K562 treated with DMSO at 1 percent for 24 hours (cell line): ENCODE results near the gene CD40LG. TPM values are rescaled to one million over a fixed set of nuclear protein-coding genes. Genes with fewer than 3 reads are reported as not detected.

Source experiments
- total RNA-seq: library from RNA; unstranded; fragments of 300-600 nt; gene quantifications from 2 replicates; pipeline ENCODE4 v1.2.3, GENCODE V29; 2022; ENCODE audit warnings: low read depth; ENCODE audit not compliant: insufficient read depth

Gene CD40LG
- not detected in 2 replicates for total RNA-seq

DNA sequence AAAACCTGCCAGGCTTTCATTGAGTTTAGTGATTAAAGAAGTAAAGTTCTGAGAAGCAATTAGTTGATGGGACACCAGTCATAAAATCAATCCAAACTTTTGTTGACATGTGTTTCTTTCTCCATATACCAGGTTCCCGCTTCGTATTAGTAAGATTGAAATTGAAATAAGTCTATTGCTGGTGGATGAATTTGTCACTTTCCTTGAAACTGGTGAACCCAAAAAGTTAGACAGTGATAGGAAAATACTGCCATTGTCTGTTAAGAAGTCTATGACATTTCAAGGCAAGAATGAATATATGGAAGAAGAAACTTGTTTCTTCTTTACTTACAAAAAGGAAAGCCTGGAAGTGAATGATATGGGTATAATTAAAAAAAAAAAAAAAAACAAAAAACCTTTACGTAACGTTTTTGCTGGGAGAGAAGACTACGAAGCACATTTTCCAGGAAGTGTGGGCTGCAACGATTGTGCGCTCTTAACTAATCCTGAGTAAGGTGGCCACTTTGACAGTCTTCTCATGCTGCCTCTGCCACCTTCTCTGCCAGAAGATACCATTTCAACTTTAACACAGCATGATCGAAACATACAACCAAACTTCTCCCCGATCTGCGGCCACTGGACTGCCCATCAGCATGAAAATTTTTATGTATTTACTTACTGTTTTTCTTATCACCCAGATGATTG is at the start of gene CD40LG:
Gene CD40LG (plus strand): TSS at position 482 of the 684 bp plus-strand sequence. CDS start 91 bp downstream, at position 573.

Other genes starting within 250 kb of the CD40LG start
- 0.17 TPM in 1 of 2 replicates, not detected in the other for gene BRS3, start 160.2 kb upstream of the CD40LG start, total RNA-seq
- 40.4 and 47.6 TPM in 2 replicates for gene HTATSF1, start 150.6 kb upstream of the CD40LG start, total RNA-seq
- not detected in 2 replicates for gene VGLL1, start 115.9 kb upstream of the CD40LG start, total RNA-seq
- 17.0 and 17.2 TPM in 2 replicates for gene ARHGEF6, start 132.8 kb downstream of the CD40LG start, total RNA-seq
- 127 and 141 TPM in 2 replicates for gene RBMX, start 232.6 kb downstream of the CD40LG start, total RNA-seq